K562 (cell line): ENCODE measurements around the gene CELA3A. TPM values are rescaled to one million over a fixed set of nuclear protein-coding genes. Genes with fewer than 3 reads are reported as not detected.
A peak's percentile ranks its signal among the peaks of the same experiment; 100 is the strongest.

Experiments used
- BRF1 ChIP-seq: IDR thresholded peaks from 3 replicates; pipeline ENCODE4 v1.6.1; 2011; ENCODE audit warnings: borderline replicate concordance, mild to moderate bottlenecking; ENCODE audit not compliant: insufficient read length; ENCODE audit errors: extremely low read depth
- CC2D1A ChIP-seq: fragments of 450-650 bp; IDR thresholded peaks from 2 replicates; pipeline ENCODE4 v1.6.1; 2017; ENCODE audit warnings: mild to moderate bottlenecking
- CCNT2 ChIP-seq: IDR thresholded peaks from 2 replicates; pipeline ENCODE4 v1.6.1; 2011; ENCODE audit warnings: borderline replicate concordance, low read depth, mild to moderate bottlenecking, moderate library complexity, mixed read lengths, low read length; ENCODE audit not compliant: insufficient read length; ENCODE audit errors: extremely low read depth
- DMBX1 ChIP-seq: fragments of 250-450 bp; sonication (Bioruptor Pico); IDR thresholded peaks from 2 replicates; pipeline ENCODE4 v1.8.0; 2022; ENCODE audit warnings: inconsistent platforms, mild to moderate bottlenecking, moderate library complexity, borderline replicate concordance
- KLF13 ChIP-seq: fragments of 450-650 bp; IDR thresholded peaks from 2 replicates; pipeline ENCODE4 v1.6.1; 2016; ENCODE audit warnings: missing genetic modification characterization, low read depth, mild to moderate bottlenecking, missing compliant biosample characterization, moderate library complexity, borderline replicate concordance
- MAFF ChIP-seq: IDR thresholded peaks from 2 replicates; pipeline ENCODE4 v1.6.1; 2012; ENCODE audit warnings: low read length, improper control_type of control experiment
- PHF20 ChIP-seq: fragments of 450-650 bp; IDR thresholded peaks from 2 replicates; pipeline ENCODE4 v1.6.1; 2018; ENCODE audit not compliant: partially characterized antibody
- RFX5 ChIP-seq: IDR thresholded peaks from 2 replicates; pipeline ENCODE4 v1.6.1; 2011; ENCODE audit warnings: low read depth, mild to moderate bottlenecking, improper control_type of control experiment, low read length
- ZBTB7A ChIP-seq: IDR thresholded peaks from 2 replicates; pipeline ENCODE4 v1.6.1; 2011; ENCODE audit warnings: low read depth, mild to moderate bottlenecking, low read length, moderate library complexity, borderline replicate concordance; ENCODE audit not compliant: control insufficient read depth
- ZFP36 ChIP-seq: fragments of 150-350 bp; IDR thresholded peaks from 2 replicates; pipeline ENCODE4 v1.6.1; 2018; ENCODE audit warnings: low read length, low read depth; ENCODE audit not compliant: partially characterized antibody
- ZFX ChIP-seq: sonication (generic); formaldehyde crosslinking; IDR thresholded peaks from 2 replicates; pipeline ENCODE4 v1.8.0; 2022; ENCODE audit warnings: mild to moderate bottlenecking, missing genetic modification reagents, moderate library complexity
- ZNF232 ChIP-seq: sonication (generic); formaldehyde crosslinking; IDR thresholded peaks from 2 replicates; pipeline ENCODE4 v1.8.0; 2022; ENCODE audit warnings: mild to moderate bottlenecking, missing genetic modification reagents
- ZNF431 ChIP-seq: sonication (generic); formaldehyde crosslinking; IDR thresholded peaks from 2 replicates; pipeline ENCODE4 v1.8.0; 2022; ENCODE audit warnings: mild to moderate bottlenecking, missing genetic modification reagents
- ZNF785 ChIP-seq: fragments of 250-450 bp; sonication (Bioruptor Pico); IDR thresholded peaks from 2 replicates; pipeline ENCODE4 v1.4.0; 2020; ENCODE audit warnings: mild to moderate bottlenecking
- polyA plus RNA-seq, 8 experiments: library from polyadenylated mRNA; depleted of rRNA in 4 of 8; stranded (reverse) in 5 of 8; unstranded in 3 of 8; fragments of >200 nt; fragmentation: Nextera tagmentation in 2 of 8; fragmentation: Illumina TruSeq in 1 of 8; extraction: Ambion mirVana in 2 of 8; extraction: Trizol in 1 of 8; gene quantifications; 2 replicates each; pipeline versions ENCODE4 v1.2.1 to v1.2.3, GENCODE V29; 2011 to 2014; ENCODE audit warnings: inconsistent platforms in 1 of 8, missing spikeins in 1 of 8
- total RNA-seq, 7 experiments: library from RNA; depleted of rRNA in 6 of 7; stranded (reverse); fragments of >200 nt in 6 of 7; fragmentation: Illumina TruSeq in 2 of 7; extraction: Trizol in 2 of 7; gene quantifications; 2 replicates each; pipeline versions ENCODE4 v1.2.1 to v1.2.3, GENCODE V29; 2011 to 2021; ENCODE audit warnings: low replicate concordance in 1 of 7
- TF ChIP-seq, protein P1 (sequence below): sonication (generic); formaldehyde crosslinking; IDR thresholded peaks from 2 replicates; pipeline ENCODE4 v1.8.1; 2022; ENCODE audit warnings: missing genetic modification reagents
- TF ChIP-seq, protein P2 (sequence below): IDR thresholded peaks from 3 replicates; pipeline ENCODE4 v1.6.1; 2011; ENCODE audit warnings: borderline replicate concordance, mild to moderate bottlenecking; ENCODE audit not compliant: insufficient read length, insufficient read depth
- TF ChIP-seq, protein P3 (sequence below): sonication (generic); formaldehyde crosslinking; IDR thresholded peaks from 2 replicates; pipeline ENCODE4 v1.8.1; 2023; ENCODE audit warnings: mild to moderate bottlenecking, missing genetic modification reagents
- TF ChIP-seq, protein P4 (sequence below): fragments of 450-650 bp; IDR thresholded peaks from 2 replicates; pipeline ENCODE4 v1.6.1; 2017; ENCODE audit warnings: antibody characterized with exemption
- TF ChIP-seq, protein P5 (sequence below): fragments of 450-650 bp; formaldehyde crosslinking; IDR thresholded peaks from 2 replicates; pipeline ENCODE4 v1.4.0; 2020; ENCODE audit warnings: mild to moderate bottlenecking, mixed read lengths

Gene CELA3A
- total and polyA plus RNA-seq, 9 of the 15 experiments (the other 6 are each of a cell fraction or from before 2014, with no cell fraction given), result 5.4 TPM; not detected in 8

DNA sequence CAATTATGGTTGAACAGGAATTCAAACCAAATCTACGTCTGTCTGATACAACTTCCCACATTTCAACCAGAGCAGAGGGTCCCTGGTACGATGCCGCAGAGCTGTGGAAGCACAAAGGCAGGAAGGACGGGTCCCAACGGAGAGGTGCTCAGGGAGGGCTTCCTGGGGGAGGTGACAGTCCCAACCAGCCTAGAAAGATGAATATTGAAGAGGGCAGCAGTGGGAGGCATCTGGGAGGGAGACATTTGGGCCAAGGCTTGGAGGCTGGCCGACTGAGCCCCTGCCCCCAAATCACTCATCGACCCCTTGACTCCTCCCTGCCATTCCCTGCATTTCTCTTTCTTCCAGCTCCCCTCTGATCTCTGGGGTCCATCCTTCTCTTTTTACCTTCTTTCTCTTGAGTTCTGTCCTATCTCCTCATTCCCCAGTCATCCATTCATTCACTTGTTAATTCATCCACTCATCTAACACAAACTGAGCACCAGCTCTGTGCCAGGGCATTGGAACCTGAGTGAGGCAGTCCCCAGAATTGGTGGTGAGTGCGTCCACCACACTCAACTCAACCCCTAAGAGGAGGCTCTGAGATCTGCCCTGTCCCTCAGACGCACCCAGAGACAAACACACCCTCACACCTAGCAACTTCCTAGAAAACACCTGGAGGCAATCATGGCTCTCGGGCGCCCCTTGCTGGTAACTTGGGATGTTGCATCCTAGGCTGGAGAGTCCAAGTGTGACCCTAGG lies 37.8 kb upstream of the CELA3A start (continued):
- TF ChIP-seq, protein P1, sequence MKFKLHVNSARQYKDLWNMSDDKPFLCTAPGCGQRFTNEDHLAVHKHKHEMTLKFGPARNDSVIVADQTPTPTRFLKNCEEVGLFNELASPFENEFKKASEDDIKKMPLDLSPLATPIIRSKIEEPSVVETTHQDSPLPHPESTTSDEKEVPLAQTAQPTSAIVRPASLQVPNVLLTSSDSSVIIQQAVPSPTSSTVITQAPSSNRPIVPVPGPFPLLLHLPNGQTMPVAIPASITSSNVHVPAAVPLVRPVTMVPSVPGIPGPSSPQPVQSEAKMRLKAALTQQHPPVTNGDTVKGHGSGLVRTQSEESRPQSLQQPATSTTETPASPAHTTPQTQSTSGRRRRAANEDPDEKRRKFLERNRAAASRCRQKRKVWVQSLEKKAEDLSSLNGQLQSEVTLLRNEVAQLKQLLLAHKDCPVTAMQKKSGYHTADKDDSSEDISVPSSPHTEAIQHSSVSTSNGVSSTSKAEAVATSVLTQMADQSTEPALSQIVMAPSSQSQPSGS (CRISPR knock-in tag), result no peak
- TF ChIP-seq, protein P2, sequence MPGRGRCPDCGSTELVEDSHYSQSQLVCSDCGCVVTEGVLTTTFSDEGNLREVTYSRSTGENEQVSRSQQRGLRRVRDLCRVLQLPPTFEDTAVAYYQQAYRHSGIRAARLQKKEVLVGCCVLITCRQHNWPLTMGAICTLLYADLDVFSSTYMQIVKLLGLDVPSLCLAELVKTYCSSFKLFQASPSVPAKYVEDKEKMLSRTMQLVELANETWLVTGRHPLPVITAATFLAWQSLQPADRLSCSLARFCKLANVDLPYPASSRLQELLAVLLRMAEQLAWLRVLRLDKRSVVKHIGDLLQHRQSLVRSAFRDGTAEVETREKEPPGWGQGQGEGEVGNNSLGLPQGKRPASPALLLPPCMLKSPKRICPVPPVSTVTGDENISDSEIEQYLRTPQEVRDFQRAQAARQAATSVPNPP, result no peak
- no peak for TF ChIP-seq BRF1
- TF ChIP-seq, protein P3, sequence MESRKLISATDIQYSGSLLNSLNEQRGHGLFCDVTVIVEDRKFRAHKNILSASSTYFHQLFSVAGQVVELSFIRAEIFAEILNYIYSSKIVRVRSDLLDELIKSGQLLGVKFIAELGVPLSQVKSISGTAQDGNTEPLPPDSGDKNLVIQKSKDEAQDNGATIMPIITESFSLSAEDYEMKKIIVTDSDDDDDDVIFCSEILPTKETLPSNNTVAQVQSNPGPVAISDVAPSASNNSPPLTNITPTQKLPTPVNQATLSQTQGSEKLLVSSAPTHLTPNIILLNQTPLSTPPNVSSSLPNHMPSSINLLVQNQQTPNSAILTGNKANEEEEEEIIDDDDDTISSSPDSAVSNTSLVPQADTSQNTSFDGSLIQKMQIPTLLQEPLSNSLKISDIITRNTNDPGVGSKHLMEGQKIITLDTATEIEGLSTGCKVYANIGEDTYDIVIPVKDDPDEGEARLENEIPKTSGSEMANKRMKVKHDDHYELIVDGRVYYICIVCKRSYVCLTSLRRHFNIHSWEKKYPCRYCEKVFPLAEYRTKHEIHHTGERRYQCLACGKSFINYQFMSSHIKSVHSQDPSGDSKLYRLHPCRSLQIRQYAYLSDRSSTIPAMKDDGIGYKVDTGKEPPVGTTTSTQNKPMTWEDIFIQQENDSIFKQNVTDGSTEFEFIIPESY, result 0 out of 2 replicates have a peak, but pooled peaks have one; percentile 57
- TF ChIP-seq KLF13 (tag), result 0 out of 2 replicates have a peak, but pooled peaks have one; percentile 8
- TF ChIP-seq ZFP36, result peak; percentile 98
- TF ChIP-seq PHF20, result no peak
- TF ChIP-seq, protein P4, sequence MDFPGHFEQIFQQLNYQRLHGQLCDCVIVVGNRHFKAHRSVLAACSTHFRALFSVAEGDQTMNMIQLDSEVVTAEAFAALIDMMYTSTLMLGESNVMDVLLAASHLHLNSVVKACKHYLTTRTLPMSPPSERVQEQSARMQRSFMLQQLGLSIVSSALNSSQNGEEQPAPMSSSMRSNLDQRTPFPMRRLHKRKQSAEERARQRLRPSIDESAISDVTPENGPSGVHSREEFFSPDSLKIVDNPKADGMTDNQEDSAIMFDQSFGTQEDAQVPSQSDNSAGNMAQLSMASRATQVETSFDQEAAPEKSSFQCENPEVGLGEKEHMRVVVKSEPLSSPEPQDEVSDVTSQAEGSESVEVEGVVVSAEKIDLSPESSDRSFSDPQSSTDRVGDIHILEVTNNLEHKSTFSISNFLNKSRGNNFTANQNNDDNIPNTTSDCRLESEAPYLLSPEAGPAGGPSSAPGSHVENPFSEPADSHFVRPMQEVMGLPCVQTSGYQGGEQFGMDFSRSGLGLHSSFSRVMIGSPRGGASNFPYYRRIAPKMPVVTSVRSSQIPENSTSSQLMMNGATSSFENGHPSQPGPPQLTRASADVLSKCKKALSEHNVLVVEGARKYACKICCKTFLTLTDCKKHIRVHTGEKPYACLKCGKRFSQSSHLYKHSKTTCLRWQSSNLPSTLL, result no peak
- 0 out of 2 replicates have a peak, but pooled peaks have one; percentile 28 for TF ChIP-seq ZBTB7A
- TF ChIP-seq ZNF785 (CRISPR knock-in tag), result no peak
- TF ChIP-seq ZNF431 (CRISPR knock-in tag), result no peak
- 0 out of 2 replicates have a peak, but pooled peaks have one; percentile 41 for TF ChIP-seq RFX5
- TF ChIP-seq ZNF232 (CRISPR knock-in tag), result no peak
- peak; percentile 90 for TF ChIP-seq CC2D1A
- no peak for TF ChIP-seq DMBX1 (CRISPR knock-in tag)
- TF ChIP-seq, protein P5, sequence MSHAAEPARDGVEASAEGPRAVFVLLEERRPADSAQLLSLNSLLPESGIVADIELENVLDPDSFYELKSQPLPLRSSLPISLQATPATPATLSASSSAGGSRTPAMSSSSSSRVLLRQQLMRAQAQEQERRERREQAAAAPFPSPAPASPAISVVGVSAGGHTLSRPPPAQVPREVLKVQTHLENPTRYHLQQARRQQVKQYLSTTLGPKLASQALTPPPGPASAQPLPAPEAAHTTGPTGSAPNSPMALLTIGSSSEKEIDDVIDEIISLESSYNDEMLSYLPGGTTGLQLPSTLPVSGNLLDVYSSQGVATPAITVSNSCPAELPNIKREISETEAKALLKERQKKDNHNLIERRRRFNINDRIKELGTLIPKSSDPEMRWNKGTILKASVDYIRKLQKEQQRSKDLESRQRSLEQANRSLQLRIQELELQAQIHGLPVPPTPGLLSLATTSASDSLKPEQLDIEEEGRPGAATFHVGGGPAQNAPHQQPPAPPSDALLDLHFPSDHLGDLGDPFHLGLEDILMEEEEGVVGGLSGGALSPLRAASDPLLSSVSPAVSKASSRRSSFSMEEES, result no peak
- no peak for TF ChIP-seq MAFF
- no peak for TF ChIP-seq CCNT2
- no peak; the same call in 1 of the 2 replicates for TF ChIP-seq ZFX
